Measurements from ENCODE around the gene IQCC.

IQCC gene

GRCh38 chr1:32215629-32216480 is 10.4 kb downstream of the IQCC start:
- H3K4me1 ChIP-seq = peaks cover 14 to 38% (median 19%) of the 10 kb centered on the region in 10 experiments
- H3K36me3 ChIP-seq = peaks cover 20 to 58% (median 25%) of the 10 kb centered on the region in 11 experiments; a peak in 20 of 22 replicates
- H3K9me3 ChIP-seq (replicated peaks in 1 of 11) = no peaks in the 10 kb centered on the region
- peak overlapping the region in 4 of 11 experiments; percentile 2 to 48 (median 25); a peak in 4 of 22 replicates for H3K4me2 ChIP-seq
- peak overlapping the region in 2 of 11 experiments; percentile 4 to 12; a peak in 2 of 22 replicates for H3K27ac ChIP-seq
- H3K27me3 ChIP-seq = no peaks in the 10 kb centered on the region
- H4K20me1 ChIP-seq = peaks cover 0 to 11% (median 0%) of the 10 kb centered on the region in 11 experiments; a peak in 3 of 22 replicates
- H3K9ac ChIP-seq = peak overlapping the region in 5 of 11 experiments; percentile 20 to 57 (median 29); a peak in 4 of 22 replicates
- H3K4me3 ChIP-seq = no peak overlapping the region
- TF ChIP-seq Cebpa-rat (IDR thresholded peaks at IDR 0.05) = no peak

- Histone ChIP-seq H3K9ac (peak overlapping the region in 4 of 11 experiments; percentile 7 to 57 (median 18); a peak in 2 of 22 replicates), H3K36me3 (peaks cover 20 to 58% (median 25%) of the 10 kb centered on the region in 11 experiments; a peak in 20 of 22 replicates), H3K4me2 (peak overlapping the region in 4 of 11 experiments; percentile 2 to 48 (median 25); a peak in 4 of 22 replicates), H3K27me3 (no peaks in the 10 kb centered on the region), H4K20me1 (peaks cover 0 to 11% (median 0%) of the 10 kb centered on the region in 11 experiments; a peak in 3 of 22 replicates), H3K4me1 (peaks cover 21 to 45% (median 26%) of the 10 kb centered on the region in 10 experiments), H3K9me3 (replicated peaks in 1 of 11) (no peaks in the 10 kb centered on the region), H3K4me3 (no peak overlapping the region), H3K27ac (0 out of 22 replicates have a peak overlapping the region, but pooled peaks of 1 of the 11 experiments have one; percentile 12)
- TF ChIP-seq Cebpa-rat (IDR thresholded peaks at IDR 0.05) = no peak
Observed at GRCh38 chr1:32216566-32216965, 11.1 kb downstream of the IQCC start.

- peak overlapping the region in 1 of 11 experiments; percentile 85; a peak in 1 of 22 replicates for H3K4me2 ChIP-seq
- H3K9ac ChIP-seq = no peak overlapping the region
- no peak overlapping the region for H3K4me3 ChIP-seq
- H3K36me3 ChIP-seq = peaks cover 25 to 59% (median 30%) of the 10 kb centered on the region in 11 experiments
- H4K20me1 ChIP-seq = peaks cover 0 to 14% (median 1%) of the 10 kb centered on the region in 11 experiments; a peak in 7 of 22 replicates
- no peak for TF ChIP-seq Cebpa-rat (IDR thresholded peaks at IDR 0.05)
- H3K4me1 ChIP-seq = peaks cover 36 to 59% (median 42%) of the 10 kb centered on the region in 10 experiments
- no peaks in the 10 kb centered on the region for H3K27me3 ChIP-seq
- H3K27ac ChIP-seq = peak overlapping the region in 2 of 11 experiments; percentile 15 to 18; a peak in 2 of 22 replicates
- H3K9me3 ChIP-seq (replicated peaks in 1 of 11) = no peaks in the 10 kb centered on the region
Observed at GRCh38 chr1:32219022-32219421, 13.6 kb downstream of the IQCC start.

GRCh38 chr1:32220746-32221580 is 15.5 kb downstream of the IQCC start:
- no peak for TF ChIP-seq Cebpa-rat (IDR thresholded peaks at IDR 0.05)
- H3K9ac ChIP-seq = peak overlapping the region; percentile 53 to 94 (median 91)
- peaks cover 33 to 61% (median 40%) of the 10 kb centered on the region in 11 experiments for H3K36me3 ChIP-seq

GRCh38 chr1:32221581-32221979 is 16.1 kb downstream of the IQCC start:
- Histone ChIP-seq H3K4me3 (peak overlapping the region; percentile 75 to 94 (median 82)), H3K27ac (peak overlapping the region; percentile 83 to 93 (median 90); a peak in 21 of 22 replicates), H3K4me2 (peak overlapping the region; percentile 84 to 99 (median 94)), H3K9me3 (replicated peaks in 1 of 11) (no peaks in the 10 kb centered on the region), H3K9ac (peak overlapping the region; percentile 80 to 94 (median 92)), H3K4me1 (peaks cover 40 to 48% (median 44%) of the 10 kb centered on the region in 10 experiments), H3K36me3 (peaks cover 34 to 61% (median 40%) of the 10 kb centered on the region in 11 experiments), H4K20me1 (peaks cover 0 to 35% (median 7%) of the 10 kb centered on the region in 11 experiments; a peak in 9 of 22 replicates), H3K27me3 (no peaks in the 10 kb centered on the region)
- no peak for TF ChIP-seq Cebpa-rat (IDR thresholded peaks at IDR 0.05)

More at GRCh38 chr1:32220746-32221580, 15.5 kb downstream of the IQCC start:
- Histone ChIP-seq H3K27me3 (no peaks in the 10 kb centered on the region), H3K27ac (peak overlapping the region; percentile 83 to 93 (median 90); a peak in 20 of 22 replicates), H3K9me3 (replicated peaks in 1 of 11) (no peaks in the 10 kb centered on the region), H3K4me1 (peaks cover 40 to 54% (median 46%) of the 10 kb centered on the region in 10 experiments), H3K4me2 (peak overlapping the region; percentile 84 to 99 (median 94)), H3K4me3 (peak overlapping the region; percentile 75 to 94 (median 82)), H4K20me1 (peaks cover 0 to 29% (median 5%) of the 10 kb centered on the region in 11 experiments; a peak in 8 of 22 replicates)

- Histone ChIP-seq H3K9ac (peak within 1 kb of the TSS; percentile 80 to 94 (median 92)), H3K9me3 (replicated peaks in 1 of 11) (no peaks in the 10 kb centered on the region), H3K36me3 (peaks cover 36 to 61% (median 40%) of the 10 kb centered on the region in 11 experiments), H4K20me1 (peaks cover 0 to 41% (median 7%) of the 10 kb centered on the region in 11 experiments; a peak in 11 of 22 replicates), H3K4me3 (peak within 1 kb of the TSS; percentile 75 to 94 (median 82)), H3K27ac (peak within 1 kb of the TSS; percentile 83 to 93 (median 90)), H3K4me2 (peak within 1 kb of the TSS; percentile 84 to 99 (median 94)), H3K27me3 (no peaks in the 10 kb centered on the region), H3K4me1 (peaks cover 36 to 47% (median 44%) of the 10 kb centered on the region in 10 experiments)
- no peak for TF ChIP-seq Cebpa-rat (IDR thresholded peaks at IDR 0.05)
Observed at GRCh38 chr1:32221980-32222755, 16.7 kb downstream of the IQCC start, which contains the start of the genes EIF3I and TMEM234. EIF3I (plus strand) TSS chr1:32222407; CDS start chr1:32222442, 35 bp downstream. TMEM234 (minus strand) TSS chr1:32222353; CDS start chr1:32222322, 31 bp downstream.

GRCh38 chr1:32223683-32224082 is 18.2 kb downstream of the IQCC start:
- peak overlapping the region in 9 of 10 experiments; percentile 75 to 94 (median 82); a peak in 15 of 20 replicates for H3K4me3 ChIP-seq
- TF ChIP-seq Cebpa-rat (IDR thresholded peaks at IDR 0.05) = no peak

More at GRCh38 chr1:32223683-32224082, 18.2 kb downstream of the IQCC start:
- Histone ChIP-seq H3K9me3 (replicated peaks in 1 of 11) (no peaks in the 10 kb centered on the region), H3K9ac (peak overlapping the region; percentile 80 to 94 (median 92); a peak in 21 of 22 replicates), H3K27me3 (no peaks in the 10 kb centered on the region), H4K20me1 (peaks cover 0 to 55% (median 14%) of the 10 kb centered on the region in 11 experiments; a peak in 13 of 22 replicates), H3K4me2 (peak overlapping the region; percentile 84 to 99 (median 94)), H3K4me1 (peaks cover 36 to 47% (median 44%) of the 10 kb centered on the region in 10 experiments), H3K27ac (peak overlapping the region in 6 of 11 experiments; percentile 83 to 93 (median 92); a peak in 8 of 22 replicates), H3K36me3 (peaks cover 52 to 66% (median 53%) of the 10 kb centered on the region in 11 experiments)

Measured in BLaER1 treated with 17β-estradiol and CSF1 and Interleukin-3, amounts not matched to agents 10 nM and 100 nM (cell line).